ENCODE data around the gene SAMM50.

SAMM50 gene

DNA sequence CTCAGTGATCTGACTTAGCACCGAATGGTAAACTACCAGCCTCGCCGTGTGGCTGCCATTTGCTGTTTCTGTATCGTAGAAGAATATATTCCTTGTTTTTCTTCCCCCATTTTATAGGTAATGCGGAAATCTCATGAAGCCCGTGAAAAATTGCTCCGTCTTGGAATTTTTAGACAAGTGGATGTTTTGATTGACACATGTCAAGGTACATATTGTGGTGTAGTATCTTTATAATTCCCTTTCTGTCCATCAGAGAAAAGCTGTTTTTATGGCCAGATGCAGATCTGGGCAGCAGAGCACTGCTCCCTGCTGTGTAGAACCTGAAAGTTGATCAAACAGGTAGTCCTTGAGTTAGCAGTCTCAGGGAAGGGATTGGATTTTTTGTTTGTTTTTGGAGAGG lies 13.4 kb downstream of the SAMM50 start:
- Histone ChIP-seq H3K27me3 (ENCODE audit: insufficient read depth, low read length) (no peaks in the 10 kb centered on the region), H3K4me3 (ENCODE audit: low read length) (no peak overlapping the region), H3K27ac (ENCODE audit: low read depth, low read length) (no peak overlapping the region), H3K4me1 (ENCODE audit: insufficient read depth, low read length) (no peaks in the 10 kb centered on the region), H3K9ac (ENCODE audit: low read depth, low read length) (no peak overlapping the region), H3K36me3 (ENCODE audit: insufficient read depth, low read length) (peaks cover 92% of the 10 kb centered on the region), H3K9me3 (ENCODE audit: insufficient read depth, low read depth, low read length) (no peaks in the 10 kb centered on the region)
- 98% methylated on average over 7 of the region's 7 CpGs for WGBS

DNA sequence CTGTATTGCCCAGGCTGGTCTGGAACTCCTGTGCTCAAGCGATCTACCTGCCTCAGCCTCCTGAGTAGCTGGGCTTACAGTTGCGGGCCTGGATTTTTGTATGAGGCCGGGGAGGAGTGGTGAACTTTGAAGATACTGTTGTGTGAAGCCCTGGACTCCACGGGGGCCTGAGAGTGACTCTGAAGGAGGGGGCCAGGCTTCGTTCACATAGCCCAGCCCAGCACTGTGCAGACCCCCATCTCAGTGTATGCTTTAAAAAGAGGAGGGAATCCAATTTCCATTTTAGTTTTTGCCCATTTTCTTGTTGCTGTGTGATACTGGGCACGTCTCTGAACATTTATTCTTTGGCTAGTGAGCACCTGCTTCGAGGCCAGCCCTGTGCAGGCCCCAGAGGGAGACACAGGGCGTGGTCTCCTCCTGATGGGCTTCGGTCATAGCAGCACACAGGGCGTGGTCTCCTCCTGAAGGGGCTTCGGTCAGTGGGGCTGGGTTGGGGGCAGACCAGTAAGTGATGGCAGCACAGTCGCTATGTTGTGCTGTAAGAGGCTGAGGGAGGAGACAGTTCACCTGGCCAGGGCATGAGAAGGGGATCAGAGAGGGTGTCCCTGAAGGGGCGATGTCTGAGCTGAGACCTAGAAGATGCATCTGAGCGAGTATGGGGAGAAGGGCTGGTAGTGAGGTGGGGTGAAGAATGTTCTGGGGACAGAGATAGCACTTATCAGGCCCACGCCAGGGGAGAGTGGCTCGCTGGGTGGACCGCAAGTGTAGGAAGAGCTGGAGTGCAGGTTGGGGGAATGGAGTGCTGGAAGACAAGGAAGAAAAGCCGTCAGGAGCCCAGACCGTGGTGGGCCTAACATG lies 14.0 kb downstream of the SAMM50 start:
- WGBS, result 90% methylated on average over 19 of the region's 19 CpGs
- H3K27ac ChIP-seq (ENCODE audit: low read depth, low read length), result no peak overlapping the region
- H3K4me1 ChIP-seq (ENCODE audit: insufficient read depth, low read length), result no peaks in the 10 kb centered on the region
- no peak overlapping the region for H3K4me3 ChIP-seq (ENCODE audit: low read length)
- H3K27me3 ChIP-seq (ENCODE audit: insufficient read depth, low read length), result no peaks in the 10 kb centered on the region
- H3K9me3 ChIP-seq (ENCODE audit: insufficient read depth, low read depth, low read length), result no peaks in the 10 kb centered on the region
- H3K9ac ChIP-seq (ENCODE audit: low read depth, low read length), result no peak overlapping the region
- peaks cover 92% of the 10 kb centered on the region for H3K36me3 ChIP-seq (ENCODE audit: insufficient read depth, low read length)

DNA sequence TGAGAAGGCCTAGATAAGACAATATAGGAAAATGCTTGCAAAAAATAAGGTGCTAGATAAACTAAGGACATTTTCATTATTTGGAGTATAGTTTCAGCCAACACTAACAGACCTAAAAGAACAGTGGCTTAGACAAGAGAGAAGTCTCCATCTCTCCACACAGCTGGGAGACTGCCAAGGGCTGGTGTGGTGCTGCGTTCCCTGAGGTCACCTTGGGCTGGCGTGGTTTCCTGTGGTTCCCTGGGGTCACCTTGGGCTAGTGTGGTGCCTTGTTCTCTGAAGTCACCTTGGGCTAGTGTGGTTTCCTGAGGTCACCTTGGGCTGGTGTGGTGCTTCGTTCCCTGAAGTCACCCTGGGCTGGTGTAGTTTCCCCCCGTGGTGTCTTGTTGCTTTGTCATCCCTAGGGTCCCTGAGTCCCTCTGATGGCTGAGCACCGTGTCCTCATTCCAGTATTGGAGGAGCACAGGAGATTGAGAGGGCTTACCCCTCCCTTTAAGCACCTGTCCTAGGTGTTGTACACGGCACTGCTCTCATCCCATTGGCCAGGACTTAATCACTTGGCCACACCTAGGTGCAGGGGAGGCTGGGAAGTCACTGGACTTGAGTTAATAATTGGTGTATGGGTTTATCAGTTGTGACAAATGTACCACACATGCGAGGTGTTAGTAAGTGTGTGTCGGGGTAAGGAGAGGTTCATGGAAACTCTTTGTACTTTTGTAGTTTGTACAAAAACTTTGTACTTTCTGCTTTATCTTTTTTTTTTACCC lies 14.9 kb downstream of the SAMM50 start:
- H3K27ac ChIP-seq (ENCODE audit: low read depth, low read length), result no peak overlapping the region
- no peak overlapping the region for H3K9ac ChIP-seq (ENCODE audit: low read depth, low read length)
- peaks cover 92% of the 10 kb centered on the region for H3K36me3 ChIP-seq (ENCODE audit: insufficient read depth, low read length)
- 97% methylated on average over 8 of the region's 8 CpGs for WGBS
- no peaks in the 10 kb centered on the region for H3K27me3 ChIP-seq (ENCODE audit: insufficient read depth, low read length)
- no peak overlapping the region for H3K4me3 ChIP-seq (ENCODE audit: low read length)
- H3K4me1 ChIP-seq (ENCODE audit: insufficient read depth, low read length), result no peaks in the 10 kb centered on the region
- H3K9me3 ChIP-seq (ENCODE audit: insufficient read depth, low read depth, low read length), result no peaks in the 10 kb centered on the region

DNA sequence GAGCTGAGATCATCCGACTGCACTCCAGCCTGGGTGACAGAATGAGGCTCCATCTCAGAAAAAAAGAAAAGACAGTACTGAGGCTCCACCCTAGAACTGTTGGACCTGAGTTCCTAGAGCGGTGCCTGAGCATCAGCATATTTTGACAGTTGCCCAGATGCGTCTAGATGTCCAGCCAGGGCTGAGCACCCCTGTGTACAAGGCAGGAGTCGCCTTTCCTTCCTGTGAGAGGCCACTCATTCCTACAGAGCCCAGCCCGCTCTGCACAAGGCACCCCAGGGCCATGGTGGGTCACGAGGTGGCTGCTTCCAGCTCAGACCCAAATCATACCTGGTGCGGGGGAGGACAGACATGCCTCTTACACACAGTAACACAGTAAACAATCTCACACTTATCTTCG lies 15.9 kb downstream of the SAMM50 start:
- Histone ChIP-seq H3K9me3 (ENCODE audit: insufficient read depth, low read depth, low read length) (no peaks in the 10 kb centered on the region), H3K9ac (ENCODE audit: low read depth, low read length) (no peak overlapping the region), H3K4me1 (ENCODE audit: insufficient read depth, low read length) (no peaks in the 10 kb centered on the region), H3K27ac (ENCODE audit: low read depth, low read length) (no peak overlapping the region), H3K36me3 (ENCODE audit: insufficient read depth, low read length) (peaks cover 92% of the 10 kb centered on the region), H3K27me3 (ENCODE audit: insufficient read depth, low read length) (no peaks in the 10 kb centered on the region), H3K4me3 (ENCODE audit: low read length) (no peak overlapping the region)
- 87% methylated on average over 8 of the region's 8 CpGs for WGBS

DNA sequence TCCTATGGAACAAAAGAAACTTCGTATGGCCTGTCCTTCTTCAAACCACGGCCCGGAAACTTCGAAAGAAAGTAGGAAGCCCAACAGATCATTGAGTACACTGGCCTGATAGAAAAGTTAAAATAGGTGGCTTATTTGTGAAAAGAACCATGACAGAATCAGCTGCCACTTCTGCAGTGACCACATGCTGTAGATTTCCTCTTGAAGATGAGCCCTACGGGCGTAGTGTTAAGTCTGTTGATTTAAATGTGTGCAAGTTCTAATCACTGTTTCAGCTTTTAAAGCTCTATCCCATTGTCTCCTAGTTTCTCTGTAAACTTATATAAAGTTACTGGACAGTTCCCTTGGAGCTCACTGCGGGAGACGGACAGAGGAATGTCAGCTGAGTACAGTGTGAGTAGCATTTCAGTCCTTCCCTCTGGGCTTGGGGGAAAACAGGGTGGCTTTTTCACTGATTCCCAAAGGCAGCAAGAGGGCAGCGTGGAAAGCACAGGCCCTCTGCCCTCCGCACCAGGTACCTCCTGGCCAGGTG lies 17.8 kb downstream of the SAMM50 start:
- 94% methylated on average over 10 of the region's 10 CpGs for WGBS

DNA sequence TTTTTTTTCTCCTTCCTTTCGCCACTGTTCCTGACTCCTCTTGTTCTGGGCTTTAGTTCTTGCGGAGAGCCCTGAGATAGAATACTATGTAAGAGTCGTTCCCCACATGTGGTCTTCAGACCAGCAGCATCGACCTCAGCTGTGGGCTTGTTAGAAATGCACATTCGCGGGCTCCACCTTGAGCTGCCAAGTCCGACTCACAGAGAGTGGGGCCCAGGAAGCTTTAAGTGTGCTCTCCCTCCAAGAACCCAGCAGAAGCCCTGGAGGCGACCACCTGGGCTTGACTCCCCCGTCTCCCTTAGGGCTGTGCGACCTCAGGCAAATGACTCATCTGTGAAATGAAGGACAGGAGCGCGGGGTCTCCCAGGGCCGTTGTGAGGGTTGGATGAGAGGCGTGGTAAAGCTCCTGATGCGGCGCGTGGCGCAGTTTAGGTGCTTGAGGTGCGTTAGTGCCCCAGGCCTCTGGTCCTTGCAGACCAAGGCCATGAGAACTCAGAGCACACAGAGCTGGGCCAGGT lies 18.8 kb downstream of the SAMM50 start:
- H3K9ac ChIP-seq (ENCODE audit: low read depth, low read length), result no peak overlapping the region
- no peaks in the 10 kb centered on the region for H3K4me1 ChIP-seq (ENCODE audit: insufficient read depth, low read length)
- no peak overlapping the region for H3K4me3 ChIP-seq (ENCODE audit: low read length)
- no peaks in the 10 kb centered on the region for H3K9me3 ChIP-seq (ENCODE audit: insufficient read depth, low read depth, low read length)
- 92% methylated on average over 19 of the region's 19 CpGs for WGBS
- no peaks in the 10 kb centered on the region for H3K27me3 ChIP-seq (ENCODE audit: insufficient read depth, low read length)
- peaks cover 93% of the 10 kb centered on the region for H3K36me3 ChIP-seq (ENCODE audit: insufficient read depth, low read length)
- H3K27ac ChIP-seq (ENCODE audit: low read depth, low read length), result no peak overlapping the region

More for the DNA sequence above, 17.8 kb downstream of the SAMM50 start:
- no peak overlapping the region for H3K27ac ChIP-seq (ENCODE audit: low read depth, low read length)
- no peak overlapping the region for H3K9ac ChIP-seq (ENCODE audit: low read depth, low read length)
- no peaks in the 10 kb centered on the region for H3K9me3 ChIP-seq (ENCODE audit: insufficient read depth, low read depth, low read length)
- H3K27me3 ChIP-seq (ENCODE audit: insufficient read depth, low read length), result no peaks in the 10 kb centered on the region
- no peak overlapping the region for H3K4me3 ChIP-seq (ENCODE audit: low read length)
- H3K4me1 ChIP-seq (ENCODE audit: insufficient read depth, low read length), result no peaks in the 10 kb centered on the region
- H3K36me3 ChIP-seq (ENCODE audit: insufficient read depth, low read length), result peaks cover 94% of the 10 kb centered on the region

DNA sequence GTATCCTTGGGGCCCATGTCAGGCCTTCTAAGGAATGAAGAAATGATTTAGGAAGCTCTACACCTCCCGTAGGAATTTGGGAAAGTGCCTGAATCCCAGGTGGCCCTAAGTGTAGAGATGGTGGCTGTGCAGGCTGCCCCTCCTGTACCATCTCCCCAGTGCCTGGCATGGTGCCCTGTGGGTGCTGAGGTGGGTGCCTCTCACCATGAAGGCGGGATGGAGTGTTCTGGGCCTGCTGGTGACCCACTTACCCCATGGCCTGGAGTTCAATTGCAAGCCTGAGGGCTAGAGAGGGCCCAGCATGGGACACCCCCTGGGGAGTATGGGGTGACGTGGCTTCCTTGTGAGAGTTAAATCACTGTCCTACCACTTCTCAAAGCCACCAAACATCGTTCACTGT lies 19.8 kb downstream of the SAMM50 start:
- H3K27ac ChIP-seq (ENCODE audit: low read depth, low read length), result no peak overlapping the region

DNA sequence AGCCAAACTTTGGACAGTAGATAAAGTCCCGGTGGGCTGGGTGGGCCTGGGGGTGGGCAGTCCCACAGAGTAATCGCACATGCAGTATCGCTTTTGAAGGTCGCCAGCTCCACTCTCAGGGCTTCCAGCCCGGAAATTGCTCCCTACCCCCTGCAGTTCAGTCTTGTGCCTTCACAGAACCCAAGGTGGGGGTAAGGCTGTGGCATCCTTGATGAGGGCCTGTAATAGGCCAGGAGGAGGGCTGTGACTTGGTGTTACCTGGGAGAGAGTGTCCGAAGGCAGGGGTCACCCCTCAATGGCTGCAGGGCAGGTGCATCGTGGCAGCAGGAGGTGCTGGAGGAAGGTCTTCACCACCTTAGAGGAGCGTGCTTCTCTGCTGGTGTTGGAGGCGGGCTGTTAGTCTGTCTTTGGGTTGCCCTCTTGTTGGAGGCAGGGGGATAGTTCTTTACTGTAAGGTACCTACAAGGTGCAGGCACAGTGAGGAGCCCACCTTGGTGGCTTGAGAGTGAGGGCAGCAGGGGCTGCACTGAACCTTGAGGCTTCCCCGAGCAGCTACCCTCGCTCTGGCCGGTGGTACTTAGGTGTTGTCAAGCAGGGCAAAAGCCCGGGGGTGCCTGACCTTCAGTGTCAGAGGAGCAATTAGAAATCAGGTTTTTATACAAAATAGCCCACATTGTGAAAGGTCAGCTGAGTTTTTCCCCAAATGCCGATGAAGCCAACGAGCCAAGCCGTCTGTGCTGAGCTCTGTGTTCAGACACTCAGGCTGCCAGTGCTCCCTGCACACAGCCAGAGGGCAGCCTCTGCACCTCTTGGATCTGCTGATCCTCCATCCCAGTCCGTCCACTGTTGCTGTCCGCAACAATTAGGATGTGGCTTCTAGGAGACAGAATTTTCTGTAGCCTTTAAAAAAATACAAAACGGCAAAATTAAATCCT lies 21.9 kb downstream of the SAMM50 start:
- peaks cover 94% of the 10 kb centered on the region for H3K36me3 ChIP-seq (ENCODE audit: insufficient read depth, low read length)
- no peaks in the 10 kb centered on the region for H3K4me1 ChIP-seq (ENCODE audit: insufficient read depth, low read length)
- no peak overlapping the region for H3K9ac ChIP-seq (ENCODE audit: low read depth, low read length)
- no peak overlapping the region for H3K4me3 ChIP-seq (ENCODE audit: low read length)
- 92% methylated on average over 19 of the region's 19 CpGs for WGBS
- H3K27ac ChIP-seq (ENCODE audit: low read depth, low read length), result no peak overlapping the region
- no peaks in the 10 kb centered on the region for H3K27me3 ChIP-seq (ENCODE audit: insufficient read depth, low read length)
- no peaks in the 10 kb centered on the region for H3K9me3 ChIP-seq (ENCODE audit: insufficient read depth, low read depth, low read length)

More for the DNA sequence above, 19.8 kb downstream of the SAMM50 start:
- Histone ChIP-seq H3K4me1 (ENCODE audit: insufficient read depth, low read length) (no peaks in the 10 kb centered on the region), H3K9ac (ENCODE audit: low read depth, low read length) (no peak overlapping the region), H3K27me3 (ENCODE audit: insufficient read depth, low read length) (no peaks in the 10 kb centered on the region), H3K4me3 (ENCODE audit: low read length) (no peak overlapping the region), H3K36me3 (ENCODE audit: insufficient read depth, low read length) (peaks cover 91% of the 10 kb centered on the region), H3K9me3 (ENCODE audit: insufficient read depth, low read depth, low read length) (no peaks in the 10 kb centered on the region)
- 65% methylated on average over 3 of the region's 4 CpGs for WGBS

DNA sequence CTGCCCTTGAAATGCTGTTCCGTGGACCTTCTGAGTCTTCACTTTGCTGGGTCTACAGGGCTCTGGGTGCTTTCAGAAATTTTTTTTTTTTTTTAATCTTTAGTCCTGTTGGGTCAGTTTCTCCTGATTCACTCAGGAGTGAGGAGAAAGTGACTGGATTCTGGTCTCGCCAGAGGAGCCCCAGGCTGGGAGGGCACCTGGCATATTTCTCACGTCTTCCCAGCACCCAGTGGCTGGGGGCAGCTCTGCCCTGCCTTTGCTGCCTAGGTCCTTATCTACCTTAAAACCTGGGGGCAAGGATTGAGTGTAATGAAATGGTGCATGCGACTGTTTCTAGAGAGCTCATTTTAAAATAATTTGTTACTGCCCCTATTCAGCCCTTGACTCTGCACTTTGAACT lies 23.3 kb downstream of the SAMM50 start:
- no peak overlapping the region for H3K9ac ChIP-seq (ENCODE audit: low read depth, low read length)
- no peaks in the 10 kb centered on the region for H3K4me1 ChIP-seq (ENCODE audit: insufficient read depth, low read length)
- no peaks in the 10 kb centered on the region for H3K27me3 ChIP-seq (ENCODE audit: insufficient read depth, low read length)
- 94% methylated on average over 4 of the region's 4 CpGs for WGBS
- H3K27ac ChIP-seq (ENCODE audit: low read depth, low read length), result no peak overlapping the region
- H3K9me3 ChIP-seq (ENCODE audit: insufficient read depth, low read depth, low read length), result no peaks in the 10 kb centered on the region
- no peak overlapping the region for H3K4me3 ChIP-seq (ENCODE audit: low read length)
- H3K36me3 ChIP-seq (ENCODE audit: insufficient read depth, low read length), result peaks cover 92% of the 10 kb centered on the region

DNA sequence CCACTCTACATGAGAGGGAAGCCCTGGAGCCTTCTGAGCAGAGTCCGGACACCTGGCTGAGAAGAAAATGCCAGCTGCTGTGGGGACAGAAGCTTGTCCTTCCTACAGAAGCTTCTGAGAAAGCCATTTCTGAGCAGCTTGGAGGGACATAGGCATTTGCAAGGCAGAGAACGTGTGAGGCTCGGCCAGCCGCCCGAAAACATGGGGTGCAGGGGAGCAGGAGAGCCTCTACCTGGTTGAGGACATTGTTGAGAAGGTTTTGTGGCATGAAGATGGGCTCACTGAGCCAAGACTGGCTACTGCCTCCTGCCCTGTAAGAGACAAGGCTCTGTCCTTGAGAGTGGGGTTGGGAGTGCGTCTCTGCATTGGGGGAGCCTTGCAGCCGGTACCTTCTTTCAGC lies 25.3 kb downstream of the SAMM50 start:
- Histone ChIP-seq H3K36me3 (ENCODE audit: insufficient read depth, low read length) (peaks cover 87% of the 10 kb centered on the region), H3K27ac (ENCODE audit: low read depth, low read length) (no peak overlapping the region), H3K9me3 (ENCODE audit: insufficient read depth, low read depth, low read length) (no peaks in the 10 kb centered on the region), H3K9ac (ENCODE audit: low read depth, low read length) (no peak overlapping the region), H3K4me1 (ENCODE audit: insufficient read depth, low read length) (no peaks in the 10 kb centered on the region), H3K27me3 (ENCODE audit: insufficient read depth, low read length) (no peaks in the 10 kb centered on the region), H3K4me3 (ENCODE audit: low read length) (no peak overlapping the region)
- WGBS, result 98% methylated on average over 7 of the region's 7 CpGs

All from HUES64 (cell line).